GM19328 (cell line): ENCODE measurements around the gene FAT1.

ENCODE experiments used
- ATAC-seq: cut with Tn5 transposase; IDR thresholded peaks from one replicate; pipeline ENCODE4 v1.9.1; 2021; ENCODE audit warnings: mild to moderate bottlenecking, moderate library complexity; ENCODE audit not compliant: unreplicated experiment

The FAT1 gene

DNA sequence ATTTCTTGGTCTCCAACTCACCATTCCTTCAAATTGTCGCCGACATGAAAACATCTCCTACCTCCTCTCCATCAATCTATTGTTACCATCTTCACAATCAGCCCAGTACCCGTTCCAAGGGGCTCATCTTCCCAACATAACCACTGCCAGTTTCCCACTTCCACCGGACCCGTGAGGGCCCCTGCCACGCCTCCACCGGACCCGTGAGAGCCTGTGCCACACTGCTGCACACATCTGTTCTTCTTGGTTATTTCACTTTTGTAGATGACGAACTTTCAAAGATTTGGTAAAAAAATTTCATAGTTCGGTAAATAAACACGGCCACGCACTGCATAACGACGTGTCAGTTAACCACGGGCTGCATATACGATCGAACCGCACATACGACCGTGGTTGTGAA lies 65.0 kb downstream of the FAT1 start:
- ATAC-seq = no peak

GRCh38 chr4:186657764-186658163 lies 65.9 kb downstream of the FAT1 start:
- ATAC-seq = no peak

- no peak for ATAC-seq
Measured at GRCh38 chr4:186653969-186654368, 69.7 kb downstream of the FAT1 start.

DNA sequence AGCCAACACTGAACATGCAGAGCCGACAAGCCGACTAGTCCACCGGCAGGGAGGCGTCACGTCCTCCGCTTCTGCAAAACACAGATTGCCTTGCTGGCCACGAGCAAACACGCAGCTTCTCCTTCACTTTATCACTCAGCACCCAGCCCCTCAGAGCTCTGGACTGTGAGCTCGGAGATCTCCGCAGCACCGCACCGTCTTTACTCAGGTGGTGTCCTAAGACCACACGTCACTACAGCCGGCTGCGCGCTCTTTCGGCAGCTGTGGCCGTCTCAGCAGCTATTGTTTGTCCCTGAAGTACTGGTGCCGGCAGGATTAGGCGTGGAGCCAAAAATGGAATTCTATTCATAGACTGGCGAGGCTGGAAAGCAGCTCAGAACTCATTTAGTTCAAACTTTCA lies 72.0 kb downstream of the FAT1 start:
- no peak for ATAC-seq

- no peak for ATAC-seq
Measured at GRCh38 chr4:186651181-186651603, 72.5 kb downstream of the FAT1 start.

GRCh38 chr4:186650401-186651180 lies 73.1 kb downstream of the FAT1 start:
- ATAC-seq = no peak

DNA sequence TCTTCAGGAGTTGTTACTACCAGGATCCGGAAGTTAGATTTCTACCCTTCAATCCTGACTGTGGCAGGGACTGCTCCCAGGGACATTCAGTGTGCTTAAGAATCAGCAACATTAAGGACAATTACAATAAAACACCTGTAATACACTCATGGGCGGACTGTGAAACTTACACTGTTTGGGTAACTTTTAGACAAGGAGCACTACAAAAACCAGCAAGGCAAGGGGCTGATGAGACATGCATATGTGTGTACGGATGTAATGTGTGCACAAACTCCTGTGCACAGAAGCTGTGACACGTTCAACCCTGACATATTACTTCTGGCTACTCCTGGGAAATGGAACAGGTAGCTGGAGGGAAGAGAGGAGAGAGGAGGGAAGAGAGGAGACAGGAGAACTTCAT lies 75.8 kb downstream of the FAT1 start:
- no peak for ATAC-seq

GRCh38 chr4:186644737-186645261 lies 78.9 kb downstream of the FAT1 start:
- no peak for ATAC-seq

GRCh38 chr4:186644311-186644638 lies 79.4 kb downstream of the FAT1 start:
- no peak for ATAC-seq

DNA sequence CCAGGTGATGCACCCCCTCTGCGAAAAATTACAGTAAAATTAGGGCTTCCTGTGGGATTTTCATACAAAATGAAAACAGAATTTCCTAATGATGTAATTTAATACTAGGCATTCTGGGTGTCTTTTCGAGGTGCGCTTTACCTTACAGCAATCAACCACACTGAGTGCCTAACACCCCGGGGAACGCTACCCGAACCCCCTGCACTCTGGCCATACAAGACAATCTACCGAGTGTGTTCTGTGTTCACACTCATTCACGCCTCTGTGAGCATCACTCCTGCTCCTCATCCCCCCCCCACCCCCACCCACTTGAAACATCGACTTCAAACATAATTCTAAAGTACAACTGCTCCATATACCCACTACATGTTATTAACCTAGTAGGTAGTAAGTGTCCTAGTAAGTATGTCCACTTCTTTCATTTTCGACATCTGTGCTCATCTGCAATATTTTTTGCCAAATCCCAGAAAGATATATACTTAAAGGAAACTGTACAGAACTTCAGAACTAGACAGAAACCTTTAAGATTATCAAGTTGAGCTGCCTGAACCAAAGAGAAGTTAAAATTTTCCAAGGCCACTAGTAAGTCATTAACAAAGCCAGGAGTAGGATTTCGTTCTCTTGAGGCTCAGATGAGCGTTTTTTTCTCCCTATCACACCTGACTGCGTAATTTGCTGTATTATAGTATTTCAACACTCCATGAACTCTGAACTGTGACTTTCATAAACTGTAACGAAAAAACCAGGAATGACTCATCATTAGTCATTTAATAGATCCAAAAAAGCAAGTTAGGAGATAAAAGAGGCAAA lies 80.0 kb downstream of the FAT1 start:
- no peak for ATAC-seq

- no peak for ATAC-seq
Measured at GRCh38 chr4:186642998-186643397, 80.7 kb downstream of the FAT1 start.

- no peak for ATAC-seq
Measured at GRCh38 chr4:186642530-186642929, 81.1 kb downstream of the FAT1 start.

DNA sequence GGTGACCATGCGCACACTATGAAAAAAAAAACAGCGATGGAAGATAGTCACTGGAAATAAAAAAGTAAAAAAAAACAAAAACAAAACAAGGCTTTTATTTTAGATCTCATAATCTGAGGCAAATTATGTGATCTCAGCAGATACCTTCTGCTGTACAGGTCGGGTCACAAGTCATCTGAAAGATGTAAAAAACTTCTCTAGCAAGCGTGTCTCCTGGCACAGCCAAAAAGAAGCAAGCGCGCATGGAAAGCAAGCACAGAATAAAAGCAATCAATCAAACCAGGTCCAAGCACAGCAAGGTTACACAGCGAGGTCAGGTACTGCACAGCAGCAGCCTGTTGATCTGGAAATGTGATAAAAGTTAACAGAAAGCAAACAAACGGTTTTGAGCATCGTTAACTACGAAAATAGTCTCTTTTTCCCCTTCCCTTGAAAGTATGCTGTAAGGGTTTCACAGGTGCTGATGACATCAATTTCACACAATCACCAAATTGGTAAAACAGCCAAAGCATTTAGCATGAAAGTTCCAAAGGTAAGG lies 89.0 kb downstream of the FAT1 start:
- no peak for ATAC-seq

DNA sequence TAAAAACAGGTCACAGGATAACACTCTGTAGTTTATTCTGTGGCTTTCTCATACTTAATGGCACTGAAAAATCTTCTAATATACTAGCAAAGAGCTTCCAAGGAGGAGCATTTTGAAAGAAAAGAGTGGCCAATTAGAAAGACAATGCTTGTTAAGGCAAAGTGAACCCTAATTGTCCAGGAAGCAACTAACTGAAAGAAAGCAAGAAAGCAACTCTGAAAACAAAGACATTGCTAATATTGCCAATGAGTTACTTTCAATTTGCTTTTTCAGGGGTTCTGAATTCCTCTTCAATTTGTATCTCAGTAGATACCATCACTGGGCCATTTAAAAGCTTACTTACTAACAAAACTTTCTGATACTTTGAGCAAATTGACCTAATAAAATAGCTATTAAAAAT lies 89.8 kb downstream of the FAT1 start:
- no peak for ATAC-seq

- no peak for ATAC-seq
Measured at GRCh38 chr4:186630128-186630527, 93.5 kb downstream of the FAT1 start.

DNA sequence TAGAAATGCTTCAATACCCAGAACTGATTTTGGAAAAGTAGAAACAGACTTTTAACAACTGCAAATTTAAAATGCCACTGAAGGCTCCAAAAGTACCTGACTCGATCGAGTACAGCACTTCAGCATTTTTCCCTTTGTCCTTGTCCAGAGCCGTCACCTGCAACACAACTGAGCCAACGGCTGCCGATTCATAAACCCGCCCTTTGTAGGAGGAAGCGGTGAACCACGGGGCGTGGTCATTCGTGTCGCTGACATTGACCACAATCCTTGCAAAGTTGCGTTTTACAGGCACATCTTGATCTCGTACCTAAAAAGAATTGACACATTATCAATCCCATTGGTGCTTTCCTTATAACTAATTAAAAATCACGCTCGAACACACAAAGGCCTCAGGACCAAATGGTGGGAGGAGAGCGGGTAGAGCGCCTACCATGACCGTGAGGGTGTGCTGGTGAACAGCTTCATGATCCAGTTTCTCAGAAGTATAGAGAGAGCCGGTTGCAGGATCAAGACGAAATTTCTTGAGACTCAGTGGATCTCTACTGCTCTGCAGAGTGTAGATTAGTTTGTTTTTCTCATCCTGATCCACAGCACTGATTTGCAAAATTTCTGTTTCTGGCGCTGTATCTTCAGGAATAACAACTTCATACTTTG lies 95.5 kb downstream of the FAT1 start:
- ATAC-seq = no peak

DNA sequence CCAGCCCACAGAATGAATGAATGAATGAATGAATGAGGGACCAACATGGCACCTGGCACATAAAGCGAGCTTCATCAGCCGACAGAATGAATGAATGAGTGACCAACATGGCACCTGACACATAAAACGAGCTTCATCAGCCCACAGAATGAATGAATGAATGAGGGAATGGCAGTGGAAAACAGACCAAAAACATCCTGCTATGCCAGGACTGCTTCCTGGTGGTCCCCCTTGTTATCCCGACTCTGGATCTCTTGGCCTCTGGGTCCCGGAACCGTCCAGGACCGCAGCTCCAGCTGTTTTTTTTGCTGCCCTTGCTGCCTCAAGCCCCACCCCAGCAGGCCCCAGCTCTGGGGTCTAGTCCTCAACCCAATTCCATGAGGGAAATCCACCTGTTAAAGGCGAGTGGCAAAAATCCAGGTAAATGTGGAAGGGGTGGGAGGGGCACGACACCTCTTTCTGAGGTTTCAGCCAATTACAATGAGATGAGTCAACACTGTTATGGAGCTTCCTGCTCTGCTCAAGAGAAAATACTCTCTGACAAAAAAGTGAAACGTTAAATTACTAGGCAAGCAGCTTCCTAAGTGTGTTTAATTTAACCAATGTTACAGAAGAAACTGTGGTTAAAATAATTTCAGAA lies 96.3 kb downstream of the FAT1 start:
- no peak for ATAC-seq

DNA sequence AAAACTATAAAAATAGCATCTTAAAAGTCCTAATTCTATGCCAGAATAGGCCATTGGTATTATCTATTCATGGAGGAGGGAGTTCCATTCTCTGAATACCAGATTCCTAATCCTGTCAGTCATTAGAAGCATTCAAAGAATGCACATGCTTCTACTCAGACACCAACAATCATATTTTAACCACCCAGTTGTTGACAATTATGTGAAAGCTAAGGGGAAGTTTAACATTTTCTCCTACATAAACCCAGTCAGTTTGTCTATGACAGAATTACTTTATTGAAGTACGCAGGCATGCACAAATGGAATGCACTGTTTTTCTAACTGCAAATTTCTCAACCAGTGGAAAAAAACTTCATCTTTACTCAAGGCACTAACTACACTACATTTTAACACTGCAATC lies 98.7 kb downstream of the FAT1 start:
- no peak for ATAC-seq

DNA sequence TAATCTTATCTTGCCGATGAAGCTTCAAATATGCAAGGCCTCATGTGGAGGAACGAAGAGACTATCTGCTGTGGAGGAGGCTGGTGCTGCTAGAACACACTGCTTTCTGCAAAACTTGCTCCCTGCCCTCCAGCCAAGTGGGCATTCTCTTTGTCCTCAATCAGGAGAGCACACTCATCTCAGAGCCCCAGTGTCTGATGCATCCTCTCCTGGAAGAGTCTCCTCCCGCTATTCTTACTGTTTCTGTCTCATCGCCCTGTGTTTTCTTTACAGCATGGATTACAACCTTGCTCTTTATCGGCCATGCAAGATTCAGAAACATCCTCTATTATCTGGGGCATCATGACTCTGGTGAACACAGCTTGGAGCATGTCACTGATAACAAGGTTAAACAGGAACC lies 100.1 kb downstream of the FAT1 start:
- no peak for ATAC-seq

DNA sequence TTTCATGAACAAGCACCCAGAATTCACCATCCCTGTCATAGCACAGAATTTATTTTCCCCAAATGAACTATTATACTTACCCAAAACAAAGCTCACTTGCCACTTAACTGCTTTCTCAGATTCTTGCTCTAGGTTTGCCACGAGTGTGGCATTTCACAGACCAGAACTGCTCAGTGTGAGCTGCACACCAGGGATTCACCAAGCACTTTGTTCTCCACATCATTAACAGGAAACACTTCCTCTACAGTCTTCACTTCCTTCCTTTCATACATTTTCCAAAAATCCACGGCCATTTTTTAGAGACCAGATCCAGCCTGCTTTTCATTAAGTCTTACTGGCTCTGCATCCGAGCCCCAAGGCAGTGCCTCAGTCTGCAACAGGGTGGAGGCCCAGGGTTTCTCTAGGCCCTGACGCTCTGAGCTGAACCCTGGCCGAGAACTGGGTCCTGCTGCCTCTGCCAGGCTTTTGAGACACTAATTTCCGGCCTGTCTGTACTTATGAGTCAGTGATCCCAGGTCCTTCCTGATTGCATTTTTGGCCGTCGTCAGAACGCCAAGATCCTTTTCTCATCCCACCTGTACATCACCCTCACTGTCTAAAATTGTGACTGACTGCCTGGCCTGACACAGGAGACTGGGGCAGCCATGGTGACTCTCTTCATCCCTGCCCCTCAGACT lies 100.7 kb downstream of the FAT1 start:
- ATAC-seq = no peak
